ENCODE measurements around the gene LRRTM4. TPM values are rescaled to one million over a fixed set of nuclear protein-coding genes. Genes with fewer than 3 reads are reported as not detected.
"Not testable (repeated sequence)": the region's sequence is repeated elsewhere in the genome, so short reads cannot be mapped to it uniquely, and the experiment has no call there.

Gene LRRTM4
- polyA plus RNA-seq, 1 donor = 0.58 TPM

DNA sequence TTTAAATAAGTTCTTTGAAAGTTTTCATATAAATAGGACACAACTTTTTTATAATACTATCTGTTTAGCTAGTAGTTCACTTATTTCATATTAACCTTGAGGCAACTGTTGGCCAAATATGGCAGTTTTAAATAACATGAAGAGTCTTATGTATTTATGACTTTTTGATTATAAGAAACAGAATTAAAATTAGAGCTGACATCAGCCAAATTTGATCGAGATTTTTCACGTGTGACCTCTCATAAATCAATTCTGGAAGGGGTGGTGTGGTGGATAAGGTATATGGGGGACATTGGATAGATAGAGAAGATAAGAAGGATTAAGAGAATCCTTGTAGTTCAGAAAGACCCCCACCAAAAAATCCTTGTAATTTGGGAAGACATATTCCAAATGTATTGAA lies 776.6 kb downstream of the LRRTM4 start:
- DNase-seq (ENCODE audit: low read depth) = no peak

DNA sequence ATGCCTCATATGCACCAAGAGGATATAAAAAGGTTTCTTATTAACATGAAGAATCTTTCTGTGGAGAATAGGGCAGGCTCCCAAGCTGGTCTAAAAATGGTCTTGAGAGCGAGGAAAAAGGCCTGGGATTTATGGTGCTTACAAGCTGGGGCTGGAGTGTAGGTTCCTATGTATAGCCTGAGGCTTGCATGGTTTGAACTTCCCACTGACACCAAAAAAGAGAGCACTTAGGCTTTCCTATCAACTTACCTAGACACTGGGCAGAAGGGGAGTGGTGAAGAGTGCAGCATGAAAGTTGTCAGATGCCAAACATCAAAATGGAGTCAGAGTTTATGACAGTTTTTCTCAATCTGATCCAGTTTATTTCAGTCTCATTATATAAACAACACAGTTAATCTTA lies 784.6 kb downstream of the LRRTM4 start:
- DNase-seq (ENCODE audit: low read depth) = no peak

- no peak for DNase-seq (ENCODE audit: low read depth)
Measured at GRCh38 chr2:76733736-76734135, 788.4 kb downstream of the LRRTM4 start.

DNA sequence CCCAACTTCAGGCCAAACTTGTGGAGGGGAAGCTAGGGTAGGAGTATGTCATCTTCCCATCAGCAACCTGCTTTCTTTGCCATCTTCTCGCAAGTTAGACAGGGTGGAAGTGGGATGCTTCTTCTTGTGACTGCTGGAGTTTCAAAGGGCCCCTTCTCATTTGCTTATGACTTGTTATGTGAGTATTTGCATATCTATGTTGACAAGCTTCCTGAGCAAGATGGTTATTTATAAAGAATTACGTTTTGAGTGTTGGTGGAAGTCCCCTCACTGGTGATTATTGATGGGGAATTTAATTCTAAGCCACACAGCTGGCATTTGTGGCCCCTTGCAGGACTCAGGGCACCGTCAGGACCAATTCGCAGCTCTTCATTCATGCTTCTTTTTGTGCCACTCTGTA lies 791.0 kb downstream of the LRRTM4 start:
- no peak for DNase-seq (ENCODE audit: low read depth)

- no peak for DNase-seq (ENCODE audit: low read depth)
Measured at GRCh38 chr2:76730021-76730420, 792.2 kb downstream of the LRRTM4 start.

DNA sequence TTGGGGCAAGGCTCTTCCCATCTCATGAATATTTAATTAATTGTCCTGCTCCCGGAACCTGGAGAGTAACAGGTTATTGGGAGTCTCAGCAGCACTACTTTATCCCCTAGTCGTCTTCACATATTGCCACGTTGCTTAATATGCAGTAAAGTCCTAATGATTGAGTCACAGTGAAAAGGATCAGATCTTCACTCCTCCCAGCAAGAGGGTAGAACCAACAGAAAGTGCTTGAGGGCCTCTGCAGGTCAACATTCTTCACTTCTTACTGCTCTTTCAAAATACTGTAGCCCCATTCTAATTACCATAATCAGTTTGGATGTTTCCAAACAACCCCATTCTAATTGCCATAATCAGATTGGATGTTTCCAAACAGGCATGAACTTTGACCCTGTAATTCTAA lies 801.0 kb downstream of the LRRTM4 start:
- DNase-seq (ENCODE audit: low read depth) = no peak

GRCh38 chr2:76713312-76713711 lies 808.9 kb downstream of the LRRTM4 start:
- no peak for DNase-seq (ENCODE audit: low read depth)

DNA sequence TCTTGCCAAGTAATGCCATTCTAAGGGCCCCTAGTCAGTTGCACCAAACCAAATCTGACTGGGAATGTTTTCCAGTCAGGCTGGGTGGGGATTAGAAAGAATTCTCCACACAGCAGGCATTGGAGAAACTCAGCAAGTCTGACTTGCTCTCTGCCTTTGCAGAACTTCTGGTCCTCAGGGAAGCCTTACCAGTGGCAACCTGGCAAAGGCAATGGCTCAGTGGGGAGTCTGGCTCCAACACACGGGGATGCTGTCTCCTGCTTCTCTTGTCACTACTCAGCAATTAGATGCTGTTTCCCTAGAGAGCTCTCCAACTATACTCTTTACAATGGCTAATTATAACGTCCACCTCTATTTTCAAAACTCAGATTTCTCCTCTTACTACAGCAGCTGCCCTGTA lies 810.7 kb downstream of the LRRTM4 start:
- no peak for DNase-seq (ENCODE audit: low read depth)

DNA sequence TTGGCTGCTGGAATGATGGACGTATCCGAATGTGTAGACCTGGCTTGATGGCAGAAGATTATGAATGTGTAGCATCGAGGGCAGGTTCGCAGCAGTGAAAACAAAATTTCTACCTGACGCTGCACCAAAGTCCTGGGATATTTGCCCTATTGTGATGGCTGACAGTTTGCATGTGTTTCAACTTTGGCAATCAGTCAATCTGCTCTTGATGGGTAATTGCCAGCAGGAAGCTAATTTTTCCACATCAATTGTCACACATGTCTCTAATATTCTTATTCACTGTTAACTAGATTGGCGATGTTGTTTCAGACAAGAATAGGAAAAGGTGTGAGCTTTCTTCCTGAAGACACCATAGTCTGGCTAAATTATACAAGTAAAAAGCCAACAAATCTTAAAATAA lies 821.3 kb downstream of the LRRTM4 start:
- DNase-seq (ENCODE audit: low read depth) = no peak

DNA sequence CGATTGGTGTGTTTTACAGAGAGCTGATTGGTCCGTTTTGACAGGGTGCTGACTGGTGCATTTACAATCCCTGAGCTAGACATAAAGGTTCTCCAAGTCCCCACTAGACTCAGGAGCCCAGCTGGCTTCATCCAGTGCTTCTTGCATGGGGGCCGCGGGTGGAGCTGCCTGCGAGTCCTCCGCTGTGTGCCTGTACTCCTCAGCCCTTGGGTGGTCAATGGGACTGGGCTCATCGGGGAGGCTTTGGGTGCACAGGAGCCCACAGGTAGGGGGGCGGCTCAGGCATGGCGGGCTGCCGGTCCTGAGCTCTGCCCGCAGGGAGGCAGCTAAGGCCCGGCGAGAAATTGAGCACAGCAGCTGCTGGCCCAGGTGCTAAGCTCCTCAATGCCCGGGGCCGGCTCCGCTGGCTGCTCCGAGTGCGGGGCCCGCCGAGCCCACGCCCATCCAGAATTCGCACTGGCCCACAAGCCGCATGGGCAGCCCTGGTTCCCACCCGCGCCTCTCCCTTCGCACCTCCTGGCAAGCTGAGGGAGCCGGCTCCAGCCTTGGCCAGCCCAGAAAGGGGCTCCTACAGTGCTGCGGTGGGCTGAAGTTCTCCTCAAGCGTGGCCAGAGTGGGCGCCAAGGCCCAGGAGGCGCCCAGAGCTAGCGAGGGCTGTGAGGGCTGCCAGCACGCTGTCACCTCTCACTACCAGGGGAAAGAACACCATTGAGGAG lies 824.0 kb downstream of the LRRTM4 start:
- not testable (repeated sequence) for DNase-seq (ENCODE audit: low read depth)
